Esophagus squamous epithelium (tissue), 4 donors: ENCODE results near the gene ECHS1.

Experiments used
- CTCF ChIP-seq, 6 experiments: fragments of 450-650 bp in 4 of 6; fragments of 200-600 bp in 2 of 6; sonication (generic) in 2 of 6; IDR thresholded peaks; one replicate each; pipeline ENCODE4 v1.5.1; 2016 to 2019; ENCODE audit warnings: antibody characterized with exemption in 6 of 6, mild to moderate bottlenecking in 4 of 6, moderate library complexity in 4 of 6
- POLR2A ChIP-seq, 4 donors: fragments of 450-650 bp; IDR thresholded peaks; one replicate each; pipeline ENCODE4 v1.6.1; 2017; ENCODE audit warnings: antibody characterized with exemption in 4 of 4, mild to moderate bottlenecking in 4 of 4, moderate library complexity in 3 of 4

DNA sequence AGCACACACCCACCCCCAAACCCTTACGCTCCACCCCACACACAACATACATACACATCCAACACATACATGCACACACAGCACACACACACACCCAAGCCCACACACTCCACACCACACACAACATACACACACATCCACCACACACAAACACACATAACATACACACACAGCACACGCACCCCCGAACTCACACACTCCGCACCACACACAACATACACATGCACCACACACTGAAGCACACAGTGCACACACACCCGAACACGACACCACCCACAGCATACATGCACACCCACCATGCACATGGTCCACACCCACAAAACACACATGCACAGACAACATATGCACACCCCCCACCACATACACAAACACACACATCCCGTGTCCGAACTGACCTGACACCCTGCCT is 24.0 kb downstream of the ECHS1 start:
- TF ChIP-seq CTCF (IDR thresholded peaks at IDR 0.05): no peak
- no peak for TF ChIP-seq POLR2A (IDR thresholded peaks at IDR 0.05)
